H1 (cell line): ENCODE measurements around the gene SAMM50. TPM values are rescaled to one million over a fixed set of nuclear protein-coding genes. Genes with fewer than 3 reads are reported as not detected.

Source experiments
- CTCF ChIA-PET: fragments of 300-600 bp; sonication (Branson Sonifier 250); formaldehyde crosslinking; loops from one replicate; lab custom pipeline; 2021; ENCODE audit not compliant: partially characterized antibody; lab: Charles Lee
- POLR2A ChIA-PET: fragments of 300-600 bp; sonication (Branson Sonifier 250); formaldehyde crosslinking; loops from one replicate; lab custom pipeline; 2021; ENCODE audit warnings: inconsistent platforms; ENCODE audit not compliant: partially characterized antibody; lab: Charles Lee
- DNase-seq, 2 experiments: peaks; one replicate each; pipeline versions ENCODE4 v3.0.0 to v3.0.0-alpha.2; 2010 to 2022; ENCODE audit warnings: low spot score in 2 of 2, low read depth in 1 of 2, mixed read lengths in 1 of 2
- FAIRE-seq: peaks from 2 replicates; lab custom pipeline; 2011; peaks lifted over from hg19 to GRCh38; lab: Jason Lieb, UNC
- H2AFZ ChIP-seq: 2 replicates; pipeline ENCODE4 v1.8.1; 2012; ENCODE audit warnings: low read length, inconsistent platforms
- H2AK5ac ChIP-seq: 2 replicates; pipeline ENCODE4 v1.6.1; 2013; ENCODE audit warnings: low read depth, low read length
- H2BK120ac ChIP-seq: replicated peaks from 2 replicates; pipeline ENCODE3; 2013; ENCODE audit warnings: low read depth, low read length, inconsistent platforms
- H2BK12ac ChIP-seq: 2 replicates; pipeline ENCODE4 v1.6.1; 2013; ENCODE audit warnings: low read depth, low read length
- H2BK15ac ChIP-seq: 2 replicates; pipeline ENCODE4 v1.6.1; 2013; ENCODE audit warnings: low read length
- H2BK20ac ChIP-seq: 2 replicates; pipeline ENCODE4 v1.6.1; 2013; ENCODE audit warnings: low read length
- H2BK5ac ChIP-seq: 2 replicates; pipeline ENCODE4 v1.6.1; 2013; ENCODE audit warnings: low read depth, low read length
- H3K14ac ChIP-seq: 2 replicates; pipeline ENCODE4 v1.6.1; 2013; ENCODE audit warnings: inconsistent platforms; ENCODE audit not compliant: insufficient read length
- H3K18ac ChIP-seq: 2 replicates; pipeline ENCODE4 v1.6.1; 2013; ENCODE audit warnings: low read length; ENCODE audit errors: extremely low read depth
- H3K23ac ChIP-seq: 2 replicates; pipeline ENCODE4 v1.6.1; 2013; ENCODE audit warnings: inconsistent platforms; ENCODE audit not compliant: insufficient read length
- H3K23me2 ChIP-seq: 2 replicates; pipeline ENCODE4 v1.6.1; 2013; ENCODE audit warnings: low read depth, low read length
- H3K27ac ChIP-seq: 2 replicates; pipeline ENCODE4 v1.6.1; 2011; ENCODE audit warnings: low read depth, low read length, inconsistent platforms
- H3K27me3 ChIP-seq, 4 experiments: replicated peaks in 1 of 4; 1 replicate in 1 of 4; 2 replicates in 3 of 4; pipeline versions ENCODE4 v1.6.1 to v1.8.1; 2011 to 2013; ENCODE audit warnings: low read length in 3 of 4, mild to moderate bottlenecking in 3 of 4, inconsistent platforms in 2 of 4, mixed read lengths in 2 of 4, moderate library complexity in 1 of 4; ENCODE audit not compliant: control insufficient read depth in 3 of 4, insufficient read depth in 3 of 4; ENCODE audit errors: extremely low read depth in 1 of 4
- H3K36me3 ChIP-seq, 4 experiments: 2 replicates each; pipeline versions ENCODE4 v1.6.1 to v1.8.1; 2011 to 2013; ENCODE audit warnings: mild to moderate bottlenecking in 4 of 4, low read length in 3 of 4, moderate library complexity in 2 of 4, control low read depth in 1 of 4, inconsistent platforms in 1 of 4; ENCODE audit not compliant: insufficient read depth in 4 of 4, control insufficient read depth in 2 of 4
- H3K4ac ChIP-seq: replicated peaks from 2 replicates; pipeline ENCODE3; 2013; ENCODE audit warnings: low read length, low read depth, mixed read lengths, inconsistent platforms; ENCODE audit not compliant: insufficient read length
- H3K4me1 ChIP-seq, 4 experiments: replicated peaks in 1 of 4; 1 replicate in 1 of 4; 2 replicates in 3 of 4; pipeline versions ENCODE4 v1.6.1 to v1.8.1; 2011 to 2013; ENCODE audit warnings: low read length in 3 of 4, inconsistent platforms in 2 of 4, mixed read lengths in 1 of 4; ENCODE audit not compliant: insufficient read depth in 4 of 4, control insufficient read depth in 3 of 4
- H3K4me2 ChIP-seq, 2 experiments: 2 replicates each; pipeline versions ENCODE4 v1.6.1 to v1.8.1; 2011 to 2013; ENCODE audit warnings: low read depth in 2 of 2, low read length in 2 of 2, control low read depth in 1 of 2, inconsistent platforms in 1 of 2, mild to moderate bottlenecking in 1 of 2; ENCODE audit not compliant: insufficient read depth in 1 of 2
- H3K4me3 ChIP-seq, 4 experiments: fragments of 200-600, 300-600 bp in 1 of 4; sonication (generic), shearing (Covaris generic), sonication (Bioruptor Twin) in 1 of 4; 2 replicates each; pipeline versions ENCODE4 v1.5.1 to v1.8.1; 2011 to 2016; ENCODE audit warnings: low read length in 4 of 4, low read depth in 3 of 4, control low read depth in 2 of 4, inconsistent platforms in 2 of 4, mild to moderate bottlenecking in 2 of 4, mixed read lengths in 1 of 4, moderate library complexity in 1 of 4; ENCODE audit not compliant: insufficient read depth in 2 of 4; ENCODE audit errors: extremely low read depth in 1 of 4
- H3K56ac ChIP-seq: replicated peaks from 2 replicates; pipeline ENCODE3; 2013; ENCODE audit warnings: low read depth, mild to moderate bottlenecking, mixed read lengths, low read length, inconsistent platforms; ENCODE audit not compliant: insufficient read length
- H3K79me1 ChIP-seq: 2 replicates; pipeline ENCODE4 v1.6.1; 2013; ENCODE audit warnings: low read depth, low read length, control low read depth
- H3K79me2 ChIP-seq, 2 experiments: 2 replicates each; pipeline versions ENCODE4 v1.6.1 to v1.8.1; 2012 to 2013; ENCODE audit warnings: low read length in 2 of 2, mild to moderate bottlenecking in 2 of 2, inconsistent platforms in 1 of 2; ENCODE audit not compliant: insufficient read depth in 2 of 2, control insufficient read depth in 1 of 2
- H3K9ac ChIP-seq, 4 experiments: replicated peaks in 1 of 4; 1 replicate in 1 of 4; 2 replicates in 3 of 4; pipeline versions ENCODE4 v1.6.1 to v1.8.1; 2011 to 2013; ENCODE audit warnings: low read depth in 3 of 4, low read length in 3 of 4, control low read depth in 2 of 4, mild to moderate bottlenecking in 2 of 4, moderate library complexity in 2 of 4, inconsistent platforms in 1 of 4; ENCODE audit errors: extremely low read depth in 1 of 4
- H3K9me3 ChIP-seq, 2 experiments: 2 replicates each; pipeline versions ENCODE4 v1.6.1 to v1.8.1; 2012 to 2013; ENCODE audit warnings: mild to moderate bottlenecking in 2 of 2, moderate library complexity in 2 of 2, control low read depth in 1 of 2, inconsistent platforms in 1 of 2, low read depth in 1 of 2, low read length in 1 of 2, mixed read lengths in 1 of 2; ENCODE audit not compliant: insufficient read depth in 2 of 2
- H4K20me1 ChIP-seq, 2 experiments: replicated peaks in 1 of 2; 2 replicates each; pipeline versions ENCODE3 to v1.8.1; 2011 to 2013; ENCODE audit warnings: inconsistent platforms in 2 of 2, low read length in 2 of 2, mild to moderate bottlenecking in 1 of 2; ENCODE audit not compliant: insufficient read depth in 2 of 2, control insufficient read depth in 1 of 2
- H4K5ac ChIP-seq: 2 replicates; pipeline ENCODE4 v1.6.1; 2013; ENCODE audit warnings: low read length, low read depth, mixed read lengths, inconsistent platforms; ENCODE audit not compliant: insufficient read length
- H4K8ac ChIP-seq: 2 replicates; pipeline ENCODE4 v1.8.0; 2013; ENCODE audit warnings: mild to moderate bottlenecking, moderate library complexity, low read length, inconsistent platforms; ENCODE audit not compliant: insufficient read depth; ENCODE audit errors: extremely low read depth
- H4K91ac ChIP-seq: replicated peaks from 2 replicates; pipeline ENCODE3; 2013; ENCODE audit warnings: low read length, mixed read lengths, inconsistent platforms; ENCODE audit not compliant: insufficient read length
- ATF3 ChIP-seq: IDR thresholded peaks from 2 replicates; pipeline ENCODE4 v1.6.1; 2011; ENCODE audit warnings: low read depth, mild to moderate bottlenecking, low read length; ENCODE audit not compliant: insufficient read depth
- E2F6 ChIP-seq: IDR thresholded peaks from 2 replicates; pipeline ENCODE4 v1.6.1; 2012; ENCODE audit warnings: inconsistent platforms
- JUND ChIP-seq: IDR thresholded peaks from 2 replicates; pipeline ENCODE4 v1.6.1; 2011; ENCODE audit warnings: mild to moderate bottlenecking, improper control_type of control experiment, low read length
- POU5F1 ChIP-seq: IDR thresholded peaks from 2 replicates; pipeline ENCODE4 v1.6.1; 2011; ENCODE audit warnings: low read depth, mild to moderate bottlenecking, low read length, moderate library complexity
- RNF2 ChIP-seq: fragments of 200-900, 300-1000 bp; sonication (generic); IDR thresholded peaks from 2 replicates; pipeline ENCODE4 v1.7.1; 2016; ENCODE audit warnings: borderline replicate concordance, low read depth, mild to moderate bottlenecking, antibody characterized with exemption, low read length; ENCODE audit not compliant: poor library complexity, severe bottlenecking; ENCODE audit errors: missing control alignments
- SIN3A ChIP-seq, 2 experiments: IDR thresholded peaks in 1 of 2; conservative IDR thresholded peaks in 1 of 2; 2 replicates each; pipeline ENCODE4 v1.6.1; 2011 to 2012; ENCODE audit warnings: low read length in 2 of 2, improper control_type of control experiment in 1 of 2, low read depth in 1 of 2, mild to moderate bottlenecking in 1 of 2
- SP2 ChIP-seq: IDR thresholded peaks from 2 replicates; pipeline ENCODE4 v1.6.1; 2012; ENCODE audit warnings: mild to moderate bottlenecking, low read length, inconsistent platforms
- SRF ChIP-seq: IDR thresholded peaks from 2 replicates; pipeline ENCODE4 v1.6.1; 2011; ENCODE audit warnings: mild to moderate bottlenecking, low read depth, low read length, moderate library complexity
- USF2 ChIP-seq: IDR thresholded peaks from 2 replicates; pipeline ENCODE4 v1.6.1; 2011; ENCODE audit warnings: low read length, improper control_type of control experiment
- WGBS, 2 experiments: shearing (Covaris generic) in 1 of 2; methylation state at CpG; one replicate each; pipeline versions ENCODE4 v1.1.6 to v1.1.7; 2013 to 2015; ENCODE audit warnings: low lambda C conversion rate in 2 of 2, mixed read lengths in 2 of 2, inconsistent platforms in 1 of 2, low coverage in 1 of 2, missing lambda C conversion rate in 1 of 2; ENCODE audit not compliant: insufficient replicate concordance in 2 of 2, insufficient coverage in 1 of 2, insufficient read length in 1 of 2; ENCODE audit errors: extremely low coverage in 1 of 2, missing lambda C conversion rate in 1 of 2; 5-methylcytosine and 5-hydroxymethylcytosine counted together
- polyA plus RNA-seq, 7 experiments: library from polyadenylated mRNA; depleted of rRNA in 3 of 7; stranded (reverse) in 5 of 7; unstranded in 2 of 7; fragments of >200 nt in 5 of 7; fragments of 200-250 nt in 2 of 7; gene quantifications; 1 replicate in 5 of 7; 2 replicates in 1 of 7; 4 replicates in 1 of 7; pipeline versions ENCODE4 v1.2.1 to v1.2.3, GENCODE V29; 2011 to 2013; ENCODE audit warnings: missing spikeins in 2 of 7, mixed read lengths in 2 of 7
- total RNA-seq: library from RNA; stranded (reverse); fragmentation: NEBNext Ultra II Directional; extraction: Animal tissue kit (Norgen Biotek cat#: 25700); gene quantifications from 2 replicates; pipeline ENCODE4 v1.2.1, GENCODE V29; 2021

The SAMM50 gene
- total and polyA plus RNA-seq, 2 of the 8 experiments (the other 6 are each of a cell fraction or from before 2014, with no cell fraction given): 45.4 to 70.3 TPM

GRCh38 chr22:44032126-44032730 lies 77.0 kb downstream of the SAMM50 start:
- Histone ChIP-seq H3K27ac (no peak overlapping the region), H2AK5ac (no peak overlapping the region), H3K23ac (no peak overlapping the region), H3K4me3 (no peak overlapping the region), H2BK120ac (no peak overlapping the region), H3K9me3 (no peaks in the 10 kb centered on the region), H3K23me2 (no peaks in the 10 kb centered on the region), H3K27me3 (no peaks in the 10 kb centered on the region), H3K4me1 (no peaks in the 10 kb centered on the region), H3K14ac (no peak overlapping the region), H2BK5ac (no peak overlapping the region), H3K56ac (no peak overlapping the region), H3K4me2 (no peak overlapping the region), H4K20me1 (no peaks in the 10 kb centered on the region), H2AFZ (no peak overlapping the region), H3K79me1 (no peaks in the 10 kb centered on the region; the same call in 1 of the 2 replicates), H3K79me2 (no peaks in the 10 kb centered on the region), H2BK12ac (no peak overlapping the region), H3K9ac (no peak overlapping the region), H4K91ac (no peak overlapping the region), H4K8ac (no peak overlapping the region), H4K5ac (no peak overlapping the region)
- 88% methylated on average over 14 of the region's 14 CpGs; no CpG with 5 or more reads in 1 of the 2 experiments for WGBS, 2 experiments
- DNase-seq (no peak), FAIRE-seq (no peak)
- ChIA-PET POLR2A (interaction anchor here (0.9 kb wide), 1 partner anchor 14 kb away, joined by 3 read pairs; no protein-coding TSS in a partner anchor), CTCF (interaction anchor here (0.6 to 2.9 kb wide), 6 partner anchors 8 to 804 kb away, joined by 3 to 13 read pairs (median 4); no protein-coding TSS in a partner anchor)
- TF ChIP-seq SP2 (no peak), SIN3A (conservative IDR thresholded peaks at IDR 0.05 in 1 of 2, IDR thresholded peaks at IDR 0.05 in 1 of 2; ENCODE audit: low read depth in 1 of 2, low read length in 2 of 2) (no peak), RNF2 (no peak), SRF (no peak), E2F6 (no peak), POU5F1 (no peak), USF2 (no peak), ATF3 (no peak), JUND (no peak)
- TF ChIP-seq, all 59 proteins: peak for 0
- Histone ChIP-seq H3K4ac (no peak overlapping the region), H3K36me3 (no peaks in the 10 kb centered on the region), H2BK15ac (no peak overlapping the region), H3K18ac (no peak overlapping the region), H2BK20ac (no peak overlapping the region)
